Hepatocyte (in vitro differentiated cells): ENCODE data around the gene DEFB124.

Experiments used
- EZH2phosphoT487 ChIP-seq: fragments of 200-600 bp; sonication (generic); IDR thresholded peaks from one replicate; pipeline ENCODE4 v1.6.1; 2018; ENCODE audit warnings: antibody characterized with exemption, mild to moderate bottlenecking, low read depth, moderate library complexity; ENCODE audit not compliant: unreplicated experiment, severe bottlenecking
- TF ChIP-seq, protein P1 (sequence below): fragments of 200-600 bp; sonication (generic); IDR thresholded peaks from 2 replicates; pipeline ENCODE4 v1.5.1; 2016; ENCODE audit warnings: antibody characterized with exemption, mild to moderate bottlenecking; ENCODE audit not compliant: poor library complexity

DNA sequence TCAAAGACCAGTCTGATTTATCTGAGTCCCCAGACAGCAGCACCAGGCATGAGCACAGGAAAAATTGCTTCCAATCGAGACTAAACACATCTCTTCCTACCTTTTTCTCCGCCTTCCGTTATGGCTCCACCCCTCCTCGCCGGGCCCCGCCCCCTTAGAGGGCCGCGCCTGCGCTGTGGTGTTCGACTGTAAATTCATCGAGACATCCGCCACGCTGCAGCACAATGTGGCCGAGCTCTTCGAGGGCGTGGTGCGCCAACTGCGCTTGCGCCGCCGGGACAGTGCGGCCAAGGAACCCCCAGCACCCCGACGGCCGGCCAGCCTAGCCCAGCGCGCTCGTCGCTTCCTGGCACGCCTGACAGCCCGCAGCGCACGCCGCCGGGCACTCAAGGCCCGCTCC is 9.1 kb upstream of the DEFB124 start:
- no peak for TF ChIP-seq EZH2phosphoT487
- TF ChIP-seq, protein P1, sequence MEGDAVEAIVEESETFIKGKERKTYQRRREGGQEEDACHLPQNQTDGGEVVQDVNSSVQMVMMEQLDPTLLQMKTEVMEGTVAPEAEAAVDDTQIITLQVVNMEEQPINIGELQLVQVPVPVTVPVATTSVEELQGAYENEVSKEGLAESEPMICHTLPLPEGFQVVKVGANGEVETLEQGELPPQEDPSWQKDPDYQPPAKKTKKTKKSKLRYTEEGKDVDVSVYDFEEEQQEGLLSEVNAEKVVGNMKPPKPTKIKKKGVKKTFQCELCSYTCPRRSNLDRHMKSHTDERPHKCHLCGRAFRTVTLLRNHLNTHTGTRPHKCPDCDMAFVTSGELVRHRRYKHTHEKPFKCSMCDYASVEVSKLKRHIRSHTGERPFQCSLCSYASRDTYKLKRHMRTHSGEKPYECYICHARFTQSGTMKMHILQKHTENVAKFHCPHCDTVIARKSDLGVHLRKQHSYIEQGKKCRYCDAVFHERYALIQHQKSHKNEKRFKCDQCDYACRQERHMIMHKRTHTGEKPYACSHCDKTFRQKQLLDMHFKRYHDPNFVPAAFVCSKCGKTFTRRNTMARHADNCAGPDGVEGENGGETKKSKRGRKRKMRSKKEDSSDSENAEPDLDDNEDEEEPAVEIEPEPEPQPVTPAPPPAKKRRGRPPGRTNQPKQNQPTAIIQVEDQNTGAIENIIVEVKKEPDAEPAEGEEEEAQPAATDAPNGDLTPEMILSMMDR, result no peak
